H9 (cell line): ENCODE results near the gene HBG2. TPM values are rescaled to one million over a fixed set of nuclear protein-coding genes. Genes with fewer than 3 reads are reported as not detected.

ENCODE experiments used
- DNase-seq: peaks from one replicate; pipeline ENCODE4 v3.0.0-alpha.2; 2017
- H2AFZ ChIP-seq: one replicate; pipeline ENCODE4 v1.6.1; 2013; ENCODE audit warnings: mild to moderate bottlenecking, low read length, control low read depth, moderate library complexity
- H2AK5ac ChIP-seq: 2 replicates; pipeline ENCODE4 v1.6.1; 2013; ENCODE audit warnings: low read length, control low read depth, mixed read lengths; ENCODE audit not compliant: insufficient read length
- H2BK120ac ChIP-seq: one replicate; pipeline ENCODE4 v1.6.1; 2013; ENCODE audit warnings: low read depth, mild to moderate bottlenecking, low read length, control low read depth, inconsistent platforms; ENCODE audit not compliant: poor library complexity, severe bottlenecking
- H2BK12ac ChIP-seq: 2 replicates; pipeline ENCODE4 v1.6.1; 2013; ENCODE audit warnings: low read length, control low read depth, mixed read lengths, low read depth; ENCODE audit not compliant: insufficient read length
- H2BK15ac ChIP-seq: 2 replicates; pipeline ENCODE4 v1.6.1; 2013; ENCODE audit warnings: low read depth, low read length, control low read depth
- H2BK20ac ChIP-seq: one replicate; pipeline ENCODE4 v1.6.1; 2013; ENCODE audit warnings: low read depth, mild to moderate bottlenecking, low read length, control low read depth, inconsistent platforms; ENCODE audit not compliant: poor library complexity, severe bottlenecking
- H2BK5ac ChIP-seq: 2 replicates; pipeline ENCODE4 v1.6.1; 2013; ENCODE audit warnings: low read length, control low read depth, mixed read lengths; ENCODE audit not compliant: insufficient read length
- H3K14ac ChIP-seq: 2 replicates; pipeline ENCODE4 v1.6.1; 2013; ENCODE audit warnings: low read length, control low read depth; ENCODE audit not compliant: insufficient read depth
- H3K18ac ChIP-seq: 2 replicates; pipeline ENCODE4 v1.6.1; 2013; ENCODE audit warnings: low read depth, mild to moderate bottlenecking, mixed read lengths, low read length, control low read depth; ENCODE audit not compliant: insufficient read length
- H3K23ac ChIP-seq: 2 replicates; pipeline ENCODE4 v1.6.1; 2013; ENCODE audit warnings: low read length, control low read depth, mixed read lengths, low read depth; ENCODE audit not compliant: insufficient read length
- H3K23me2 ChIP-seq: 2 replicates; pipeline ENCODE4 v1.6.1; 2013; ENCODE audit warnings: low read depth, mild to moderate bottlenecking, mixed read lengths, low read length, control low read depth; ENCODE audit not compliant: insufficient read length, poor library complexity, severe bottlenecking
- H3K27ac ChIP-seq: 2 replicates; pipeline ENCODE4 v1.5.1; 2013; ENCODE audit warnings: low read length, control low read depth, mixed read lengths, low read depth; ENCODE audit not compliant: insufficient read length
- H3K27me3 ChIP-seq: 2 replicates; pipeline ENCODE4 v1.6.1; 2013; ENCODE audit warnings: low read length, control low read depth, inconsistent platforms; ENCODE audit not compliant: insufficient read depth
- H3K4ac ChIP-seq: 2 replicates; pipeline ENCODE4 v1.6.1; 2013; ENCODE audit warnings: low read depth, mild to moderate bottlenecking, control low read depth, inconsistent platforms, low read length, moderate library complexity
- H3K4me1 ChIP-seq: 2 replicates; pipeline ENCODE4 v1.6.1; 2013; ENCODE audit warnings: low read length, control low read depth, inconsistent platforms; ENCODE audit not compliant: insufficient read depth
- H3K4me2 ChIP-seq: 2 replicates; pipeline ENCODE4 v1.6.1; 2013; ENCODE audit warnings: low read length, control low read depth, mixed read lengths; ENCODE audit not compliant: insufficient read length, insufficient read depth
- H3K56ac ChIP-seq: 2 replicates; pipeline ENCODE4 v1.6.1; 2013; ENCODE audit warnings: low read depth, mild to moderate bottlenecking, mixed read lengths, low read length, control low read depth; ENCODE audit not compliant: insufficient read length
- H3K79me1 ChIP-seq: 2 replicates; pipeline ENCODE4 v1.6.1; 2013; ENCODE audit warnings: low read depth, mild to moderate bottlenecking, moderate library complexity, low read length, control low read depth, inconsistent platforms; ENCODE audit not compliant: insufficient read depth, poor library complexity, severe bottlenecking
- H3K79me2 ChIP-seq: 2 replicates; pipeline ENCODE4 v1.6.1; 2013; ENCODE audit warnings: low read length, control low read depth, inconsistent platforms; ENCODE audit not compliant: insufficient read depth
- H3K9ac ChIP-seq: 2 replicates; pipeline ENCODE4 v1.6.1; 2013; ENCODE audit warnings: low read length, control low read depth, mixed read lengths; ENCODE audit not compliant: insufficient read length; ENCODE audit errors: extremely low read depth
- H3K9me3 ChIP-seq: one replicate; pipeline ENCODE4 v1.6.1; 2013; ENCODE audit warnings: low read depth, low read length, inconsistent platforms; ENCODE audit not compliant: control insufficient read depth
- H3T11ph ChIP-seq: one replicate; pipeline ENCODE4 v1.6.1; 2013; ENCODE audit warnings: mild to moderate bottlenecking, low read length, control low read depth, inconsistent platforms
- H4K20me1 ChIP-seq: one replicate; pipeline ENCODE4 v1.6.1; 2013; ENCODE audit not compliant: control insufficient read depth, insufficient read length, insufficient read depth
- H4K5ac ChIP-seq: 2 replicates; pipeline ENCODE4 v1.6.1; 2013; ENCODE audit warnings: low read depth, mild to moderate bottlenecking, mixed read lengths, low read length, control low read depth; ENCODE audit not compliant: insufficient read length
- H4K8ac ChIP-seq: replicated peaks from 2 replicates; pipeline ENCODE4 v1.6.1; 2013; ENCODE audit warnings: low read length, control low read depth, mixed read lengths, low read depth; ENCODE audit not compliant: insufficient read length
- H4K91ac ChIP-seq: 2 replicates; pipeline ENCODE4 v1.6.1; 2013; ENCODE audit warnings: low read depth, mild to moderate bottlenecking, moderate library complexity, mixed read lengths, low read length, control low read depth; ENCODE audit not compliant: insufficient read length
- H3K27ac Mint-ChIP-seq, 3 experiments: 2 replicates in 2 of 3; 3 replicates in 1 of 3; pipeline ENCODE4 v1.8.0; 2020 to 2021; ENCODE audit warnings: mixed read lengths in 3 of 3, mild to moderate bottlenecking in 1 of 3, moderate library complexity in 1 of 3
- H3K27me3 Mint-ChIP-seq: 2 replicates; pipeline ENCODE4 v1.8.0; 2021; ENCODE audit warnings: low read depth, mild to moderate bottlenecking, moderate library complexity, mixed read lengths
- H3K36me3 Mint-ChIP-seq, 3 experiments: 2 replicates in 2 of 3; 3 replicates in 1 of 3; pipeline ENCODE4 v1.8.0; 2020 to 2021; ENCODE audit warnings: low read depth in 3 of 3, mixed read lengths in 3 of 3; ENCODE audit not compliant: insufficient read depth in 1 of 3
- H3K4me1 Mint-ChIP-seq, 2 experiments: 2 replicates each; pipeline ENCODE4 v1.8.0; 2020; ENCODE audit warnings: mixed read lengths in 2 of 2
- H3K4me3 Mint-ChIP-seq, 2 experiments: 2 replicates in 1 of 2; 3 replicates in 1 of 2; pipeline ENCODE4 v1.8.0; 2020 to 2021; ENCODE audit warnings: mild to moderate bottlenecking in 2 of 2, mixed read lengths in 2 of 2, moderate library complexity in 1 of 2
- H3K9me3 Mint-ChIP-seq, 2 experiments: 2 replicates in 1 of 2; 3 replicates in 1 of 2; pipeline ENCODE4 v1.8.0; 2020; ENCODE audit warnings: mild to moderate bottlenecking in 2 of 2, mixed read lengths in 2 of 2, moderate library complexity in 1 of 2
- WGBS: extraction: QIAGEN DNeasy Blood & Tissue Kit; methylation state at CpG from one replicate; pipeline ENCODE4 v1.1.7; 2013; ENCODE audit warnings: missing lambda C conversion rate, low lambda C conversion rate, mixed read lengths; ENCODE audit not compliant: insufficient read length; ENCODE audit errors: extremely low coverage; 5-methylcytosine and 5-hydroxymethylcytosine counted together
- total RNA-seq: library from RNA; stranded (reverse); gene quantifications from 2 replicates; pipeline ENCODE4 v1.2.1, GENCODE V29; 2021
- TF ChIP-seq, protein P1 (sequence below): fragments of 200-600 bp; sonication (generic); conservative IDR thresholded peaks from 3 replicates; pipeline ENCODE4 v1.8.0; 2021; ENCODE audit warnings: antibody characterized with exemption, mild to moderate bottlenecking

HBG2 gene
- total RNA-seq, 1 experiment from 2014 or later = not detected

DNA sequence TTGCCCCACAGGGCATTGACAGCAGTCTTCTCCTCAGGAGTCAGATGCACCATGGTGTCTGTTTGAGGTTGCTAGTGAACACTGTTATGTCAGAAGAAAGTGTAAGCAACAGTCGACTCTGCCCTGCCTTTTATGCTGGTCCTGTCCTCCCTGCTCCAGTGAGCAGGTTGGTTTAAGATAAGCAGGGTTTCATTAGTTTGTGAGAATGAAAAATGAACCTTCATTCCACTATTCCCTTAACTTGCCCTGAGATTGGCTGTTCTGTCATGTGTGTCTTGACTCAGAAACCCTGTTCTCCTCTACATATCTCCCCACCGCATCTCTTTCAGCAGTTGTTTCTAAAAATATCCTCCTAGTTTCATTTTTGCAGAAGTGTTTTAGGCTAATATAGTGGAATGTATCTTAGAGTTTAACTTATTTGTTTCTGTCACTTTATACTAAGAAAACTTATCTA, 20.2 kb downstream of the HBG2 start, which contains the start of gene HBD:
TSS of gene HBD (minus strand) at position 103 of the 454 bp plus-strand sequence. CDS start at position 53, 50 bp downstream.
- no peak within 1 kb of the TSS for H3K18ac ChIP-seq
- H2BK120ac ChIP-seq = no peak within 1 kb of the TSS
- H4K91ac ChIP-seq = no peak within 1 kb of the TSS
- no peak within 1 kb of the TSS for H2BK5ac ChIP-seq
- no peak within 1 kb of the TSS for H3K56ac ChIP-seq
- H3K4me3 Mint-ChIP-seq = no peak within 1 kb of the TSS
- no peaks in the 10 kb centered on the region for H3K79me2 ChIP-seq
- TF ChIP-seq, protein P1, sequence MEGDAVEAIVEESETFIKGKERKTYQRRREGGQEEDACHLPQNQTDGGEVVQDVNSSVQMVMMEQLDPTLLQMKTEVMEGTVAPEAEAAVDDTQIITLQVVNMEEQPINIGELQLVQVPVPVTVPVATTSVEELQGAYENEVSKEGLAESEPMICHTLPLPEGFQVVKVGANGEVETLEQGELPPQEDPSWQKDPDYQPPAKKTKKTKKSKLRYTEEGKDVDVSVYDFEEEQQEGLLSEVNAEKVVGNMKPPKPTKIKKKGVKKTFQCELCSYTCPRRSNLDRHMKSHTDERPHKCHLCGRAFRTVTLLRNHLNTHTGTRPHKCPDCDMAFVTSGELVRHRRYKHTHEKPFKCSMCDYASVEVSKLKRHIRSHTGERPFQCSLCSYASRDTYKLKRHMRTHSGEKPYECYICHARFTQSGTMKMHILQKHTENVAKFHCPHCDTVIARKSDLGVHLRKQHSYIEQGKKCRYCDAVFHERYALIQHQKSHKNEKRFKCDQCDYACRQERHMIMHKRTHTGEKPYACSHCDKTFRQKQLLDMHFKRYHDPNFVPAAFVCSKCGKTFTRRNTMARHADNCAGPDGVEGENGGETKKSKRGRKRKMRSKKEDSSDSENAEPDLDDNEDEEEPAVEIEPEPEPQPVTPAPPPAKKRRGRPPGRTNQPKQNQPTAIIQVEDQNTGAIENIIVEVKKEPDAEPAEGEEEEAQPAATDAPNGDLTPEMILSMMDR = no peak
- H3K23me2 ChIP-seq = no peaks in the 10 kb centered on the region
- WGBS = no CpG with 5 or more reads among the region's 2 CpGs
- H3K4ac ChIP-seq = no peak within 1 kb of the TSS
- H3K4me2 ChIP-seq = no peak within 1 kb of the TSS
- no peak within 1 kb of the TSS for H3K14ac ChIP-seq
- no peaks in the 10 kb centered on the region for H3K36me3 Mint-ChIP-seq
- H4K20me1 ChIP-seq = no peaks in the 10 kb centered on the region
- H2BK12ac ChIP-seq = no peak within 1 kb of the TSS
- no peak within 1 kb of the TSS for H2BK20ac ChIP-seq
- no peak within 1 kb of the TSS for H3K27ac ChIP-seq
- no peak within 1 kb of the TSS for H2BK15ac ChIP-seq
- no peak within 1 kb of the TSS for H4K8ac ChIP-seq
- no peak for DNase-seq
- H3T11ph ChIP-seq = no peak within 1 kb of the TSS
- H4K5ac ChIP-seq = no peak within 1 kb of the TSS
- no peaks in the 10 kb centered on the region for H3K9me3 ChIP-seq
- no peak within 1 kb of the TSS; a peak in 1 of 7 replicates for H3K27ac Mint-ChIP-seq
- H3K9me3 Mint-ChIP-seq = no peaks in the 10 kb centered on the region
- H3K9ac ChIP-seq = no peak within 1 kb of the TSS
- H3K4me1 ChIP-seq = no peaks in the 10 kb centered on the region
- no peaks in the 10 kb centered on the region for H3K4me1 Mint-ChIP-seq
- H2AK5ac ChIP-seq = no peak within 1 kb of the TSS
- no peaks in the 10 kb centered on the region for H3K27me3 ChIP-seq
- peaks cover 6% of the 10 kb centered on the region for H3K27me3 Mint-ChIP-seq
- no peak within 1 kb of the TSS for H2AFZ ChIP-seq
- no peak within 1 kb of the TSS for H3K23ac ChIP-seq
- H3K79me1 ChIP-seq = no peaks in the 10 kb centered on the region
